SK-N-SH treated with all-trans-retinoic acid at 6 μM for 48 hours (cell line): ENCODE data around the gene SLC38A7.

ENCODE experiments used
- ATAC-seq: fragments of 200-7000 bp; cut with Tn5 transposase; 3 replicates; pipeline ENCODE4 v1.9.1; 2020; ENCODE audit warnings: mild to moderate bottlenecking, moderate library complexity
- ARNTL ChIP-seq: fragments of 450-650 bp; formaldehyde crosslinking; IDR thresholded peaks from 2 replicates; pipeline ENCODE4 v1.5.0; 2020; ENCODE audit warnings: low read depth, mild to moderate bottlenecking, moderate library complexity, borderline replicate concordance
- BACH2 ChIP-seq: fragments of 250-450 bp; sonication (Bioruptor Pico); IDR thresholded peaks from 2 replicates; pipeline ENCODE4 v1.9.0; 2021; ENCODE audit warnings: mild to moderate bottlenecking, borderline replicate concordance
- CREB5 ChIP-seq: fragments of 250-450 bp; sonication (Bioruptor Pico); IDR thresholded peaks from 2 replicates; pipeline ENCODE4 v1.5.1; 2020; ENCODE audit warnings: low read depth, mild to moderate bottlenecking, moderate library complexity
- CSRNP3 ChIP-seq: fragments of 250-450 bp; sonication (Bioruptor Pico); IDR thresholded peaks from 2 replicates; pipeline ENCODE4 v1.5.1; 2021; ENCODE audit warnings: mild to moderate bottlenecking, moderate library complexity
- ESRRG ChIP-seq: fragments of 250-450 bp; sonication (Bioruptor Pico); IDR thresholded peaks from 2 replicates; pipeline ENCODE4 v1.6.1; 2021; ENCODE audit warnings: mild to moderate bottlenecking
- GLIS3 ChIP-seq: fragments of 250-450 bp; sonication (Bioruptor Pico); IDR thresholded peaks from 2 replicates; pipeline ENCODE4 v1.5.0; 2020; ENCODE audit warnings: mild to moderate bottlenecking, moderate library complexity
- ISL1 ChIP-seq: fragments of 250-450 bp; sonication (Bioruptor Pico); IDR thresholded peaks from 2 replicates; pipeline ENCODE4 v2.1.2; 2022; ENCODE audit warnings: mild to moderate bottlenecking, moderate library complexity
- OSR1 ChIP-seq: fragments of 250-450 bp; sonication (Bioruptor Pico); IDR thresholded peaks from 2 replicates; pipeline ENCODE4 v1.8.0; 2022; ENCODE audit warnings: moderate library complexity, mild to moderate bottlenecking, inconsistent platforms
- POU6F1 ChIP-seq: fragments of 250-450 bp; sonication (Bioruptor Pico); IDR thresholded peaks from 2 replicates; pipeline ENCODE4 v1.8.0; 2021; ENCODE audit warnings: low read depth, mild to moderate bottlenecking, moderate library complexity, borderline replicate concordance
- PPARA ChIP-seq: fragments of 250-450 bp; sonication (Bioruptor Pico); IDR thresholded peaks from 2 replicates; pipeline ENCODE4 v1.5.0; 2020; ENCODE audit warnings: mild to moderate bottlenecking, borderline replicate concordance
- SNAI2 ChIP-seq: fragments of 250-450 bp; sonication (Bioruptor Pico); IDR thresholded peaks from 2 replicates; pipeline ENCODE4 v1.5.0; 2020; ENCODE audit warnings: mild to moderate bottlenecking, moderate library complexity
- TCF4 ChIP-seq: fragments of 250-450 bp; sonication (Bioruptor Pico); IDR thresholded peaks from 2 replicates; pipeline ENCODE4 v1.8.0; 2021; ENCODE audit warnings: mild to moderate bottlenecking, moderate library complexity, borderline replicate concordance
- TOX ChIP-seq: fragments of 250-450 bp; sonication (Bioruptor Pico); IDR thresholded peaks from 2 replicates; pipeline ENCODE4 v1.8.0; 2021; ENCODE audit warnings: mild to moderate bottlenecking, moderate library complexity, borderline replicate concordance
- ZC3H10 ChIP-seq: fragments of 250-450 bp; sonication (Bioruptor Pico); IDR thresholded peaks from 2 replicates; pipeline ENCODE4 v1.5.1; 2021; ENCODE audit warnings: mild to moderate bottlenecking, moderate library complexity
- ZFP3 ChIP-seq: fragments of 250-450 bp; sonication (Bioruptor Pico); IDR thresholded peaks from 2 replicates; pipeline ENCODE4 v1.5.0; 2020; ENCODE audit warnings: mild to moderate bottlenecking, moderate library complexity
- ZFP30 ChIP-seq: fragments of 450-650 bp; formaldehyde crosslinking; IDR thresholded peaks from 2 replicates; pipeline ENCODE4 v1.5.0; 2022; ENCODE audit warnings: mild to moderate bottlenecking, moderate library complexity
- ZNF565 ChIP-seq: fragments of 450-650 bp; formaldehyde crosslinking; conservative IDR thresholded peaks from 2 replicates; pipeline ENCODE4 v1.5.0; 2020; ENCODE audit warnings: low read depth, mild to moderate bottlenecking, moderate library complexity
- ZNF70 ChIP-seq: fragments of 450-650 bp; formaldehyde crosslinking; IDR thresholded peaks from 2 replicates; pipeline ENCODE4 v1.5.0; 2020; ENCODE audit warnings: mild to moderate bottlenecking, moderate library complexity
- ZNF8 ChIP-seq: fragments of 450-650 bp; formaldehyde crosslinking; IDR thresholded peaks from 2 replicates; pipeline ENCODE4 v1.5.0; 2020; ENCODE audit warnings: mild to moderate bottlenecking, moderate library complexity
- TF ChIP-seq, protein P1 (sequence below): fragments of 250-450 bp; sonication (Bioruptor Pico); IDR thresholded peaks from 2 replicates; pipeline ENCODE4 v1.5.0; 2020; ENCODE audit warnings: mild to moderate bottlenecking, moderate library complexity
- TF ChIP-seq, protein P2 (sequence below): fragments of 250-450 bp; sonication (Bioruptor Pico); IDR thresholded peaks from 2 replicates; pipeline ENCODE4 v1.8.0; 2020; ENCODE audit warnings: mild to moderate bottlenecking, moderate library complexity, borderline replicate concordance

The SLC38A7 gene

GRCh38 chr16:58713742-58714141 lies 29.2 kb upstream of the SLC38A7 start (continued):
- TF ChIP-seq, protein P1, sequence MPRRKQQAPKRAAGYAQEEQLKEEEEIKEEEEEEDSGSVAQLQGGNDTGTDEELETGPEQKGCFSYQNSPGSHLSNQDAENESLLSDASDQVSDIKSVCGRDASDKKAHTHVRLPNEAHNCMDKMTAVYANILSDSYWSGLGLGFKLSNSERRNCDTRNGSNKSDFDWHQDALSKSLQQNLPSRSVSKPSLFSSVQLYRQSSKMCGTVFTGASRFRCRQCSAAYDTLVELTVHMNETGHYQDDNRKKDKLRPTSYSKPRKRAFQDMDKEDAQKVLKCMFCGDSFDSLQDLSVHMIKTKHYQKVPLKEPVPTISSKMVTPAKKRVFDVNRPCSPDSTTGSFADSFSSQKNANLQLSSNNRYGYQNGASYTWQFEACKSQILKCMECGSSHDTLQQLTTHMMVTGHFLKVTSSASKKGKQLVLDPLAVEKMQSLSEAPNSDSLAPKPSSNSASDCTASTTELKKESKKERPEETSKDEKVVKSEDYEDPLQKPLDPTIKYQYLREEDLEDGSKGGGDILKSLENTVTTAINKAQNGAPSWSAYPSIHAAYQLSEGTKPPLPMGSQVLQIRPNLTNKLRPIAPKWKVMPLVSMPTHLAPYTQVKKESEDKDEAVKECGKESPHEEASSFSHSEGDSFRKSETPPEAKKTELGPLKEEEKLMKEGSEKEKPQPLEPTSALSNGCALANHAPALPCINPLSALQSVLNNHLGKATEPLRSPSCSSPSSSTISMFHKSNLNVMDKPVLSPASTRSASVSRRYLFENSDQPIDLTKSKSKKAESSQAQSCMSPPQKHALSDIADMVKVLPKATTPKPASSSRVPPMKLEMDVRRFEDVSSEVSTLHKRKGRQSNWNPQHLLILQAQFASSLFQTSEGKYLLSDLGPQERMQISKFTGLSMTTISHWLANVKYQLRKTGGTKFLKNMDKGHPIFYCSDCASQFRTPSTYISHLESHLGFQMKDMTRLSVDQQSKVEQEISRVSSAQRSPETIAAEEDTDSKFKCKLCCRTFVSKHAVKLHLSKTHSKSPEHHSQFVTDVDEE (CRISPR knock-in tag): no peak
- TF ChIP-seq BACH2 (CRISPR knock-in tag): no peak

GRCh38 chr16:58709333-58709732 lies 24.8 kb upstream of the SLC38A7 start:
- no peak for TF ChIP-seq TOX
- no peak for TF ChIP-seq ARNTL (CRISPR knock-in tag)
- no peak for TF ChIP-seq CSRNP3 (CRISPR knock-in tag)
- TF ChIP-seq ZNF565 (CRISPR knock-in tag): no peak
- TF ChIP-seq, protein P1 (CRISPR knock-in tag): no peak
- TF ChIP-seq ZFP3 (CRISPR knock-in tag): no peak
- no peak for TF ChIP-seq OSR1 (CRISPR knock-in tag)
- TF ChIP-seq ESRRG (CRISPR knock-in tag): no peak
- TF ChIP-seq POU6F1 (CRISPR knock-in tag): no peak
- TF ChIP-seq ZNF70: no peak
- no peak for TF ChIP-seq ZNF8 (CRISPR knock-in tag)
- no peak for TF ChIP-seq SNAI2 (CRISPR knock-in tag)
- TF ChIP-seq ZC3H10 (CRISPR knock-in tag): no peak
- TF ChIP-seq, protein P2, sequence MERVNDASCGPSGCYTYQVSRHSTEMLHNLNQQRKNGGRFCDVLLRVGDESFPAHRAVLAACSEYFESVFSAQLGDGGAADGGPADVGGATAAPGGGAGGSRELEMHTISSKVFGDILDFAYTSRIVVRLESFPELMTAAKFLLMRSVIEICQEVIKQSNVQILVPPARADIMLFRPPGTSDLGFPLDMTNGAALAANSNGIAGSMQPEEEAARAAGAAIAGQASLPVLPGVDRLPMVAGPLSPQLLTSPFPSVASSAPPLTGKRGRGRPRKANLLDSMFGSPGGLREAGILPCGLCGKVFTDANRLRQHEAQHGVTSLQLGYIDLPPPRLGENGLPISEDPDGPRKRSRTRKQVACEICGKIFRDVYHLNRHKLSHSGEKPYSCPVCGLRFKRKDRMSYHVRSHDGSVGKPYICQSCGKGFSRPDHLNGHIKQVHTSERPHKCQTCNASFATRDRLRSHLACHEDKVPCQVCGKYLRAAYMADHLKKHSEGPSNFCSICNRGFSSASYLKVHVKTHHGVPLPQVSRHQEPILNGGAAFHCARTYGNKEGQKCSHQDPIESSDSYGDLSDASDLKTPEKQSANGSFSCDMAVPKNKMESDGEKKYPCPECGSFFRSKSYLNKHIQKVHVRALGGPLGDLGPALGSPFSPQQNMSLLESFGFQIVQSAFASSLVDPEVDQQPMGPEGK: no peak
- TF ChIP-seq GLIS3: no peak
- TF ChIP-seq, all 23 proteins: peak for 0
- no peak for ATAC-seq

GRCh38 chr16:58699151-58699550 lies 14.6 kb upstream of the SLC38A7 start:
- ATAC-seq: no peak
- TF ChIP-seq, protein P1 (CRISPR knock-in tag): no peak
- no peak for TF ChIP-seq ARNTL (CRISPR knock-in tag)
- no peak for TF ChIP-seq ISL1
- TF ChIP-seq CREB5: no peak
- no peak for TF ChIP-seq ZNF565 (CRISPR knock-in tag)
- no peak for TF ChIP-seq POU6F1 (CRISPR knock-in tag)
- TF ChIP-seq TCF4 (CRISPR knock-in tag): no peak
- TF ChIP-seq TOX: no peak
- TF ChIP-seq ESRRG (CRISPR knock-in tag): no peak
- no peak for TF ChIP-seq PPARA
- no peak for TF ChIP-seq ZFP30
- TF ChIP-seq ZNF8 (CRISPR knock-in tag): no peak
- TF ChIP-seq ZC3H10 (CRISPR knock-in tag): no peak
- no peak for TF ChIP-seq SNAI2 (CRISPR knock-in tag)
